GM21619 (cell line): Measurements from ENCODE around the gene OLFML2A.

ENCODE experiments used
- ATAC-seq: cut with Tn5 transposase; IDR thresholded peaks from one replicate; pipeline ENCODE4 v1.9.1; 2021; ENCODE audit not compliant: unreplicated experiment

Gene OLFML2A

DNA sequence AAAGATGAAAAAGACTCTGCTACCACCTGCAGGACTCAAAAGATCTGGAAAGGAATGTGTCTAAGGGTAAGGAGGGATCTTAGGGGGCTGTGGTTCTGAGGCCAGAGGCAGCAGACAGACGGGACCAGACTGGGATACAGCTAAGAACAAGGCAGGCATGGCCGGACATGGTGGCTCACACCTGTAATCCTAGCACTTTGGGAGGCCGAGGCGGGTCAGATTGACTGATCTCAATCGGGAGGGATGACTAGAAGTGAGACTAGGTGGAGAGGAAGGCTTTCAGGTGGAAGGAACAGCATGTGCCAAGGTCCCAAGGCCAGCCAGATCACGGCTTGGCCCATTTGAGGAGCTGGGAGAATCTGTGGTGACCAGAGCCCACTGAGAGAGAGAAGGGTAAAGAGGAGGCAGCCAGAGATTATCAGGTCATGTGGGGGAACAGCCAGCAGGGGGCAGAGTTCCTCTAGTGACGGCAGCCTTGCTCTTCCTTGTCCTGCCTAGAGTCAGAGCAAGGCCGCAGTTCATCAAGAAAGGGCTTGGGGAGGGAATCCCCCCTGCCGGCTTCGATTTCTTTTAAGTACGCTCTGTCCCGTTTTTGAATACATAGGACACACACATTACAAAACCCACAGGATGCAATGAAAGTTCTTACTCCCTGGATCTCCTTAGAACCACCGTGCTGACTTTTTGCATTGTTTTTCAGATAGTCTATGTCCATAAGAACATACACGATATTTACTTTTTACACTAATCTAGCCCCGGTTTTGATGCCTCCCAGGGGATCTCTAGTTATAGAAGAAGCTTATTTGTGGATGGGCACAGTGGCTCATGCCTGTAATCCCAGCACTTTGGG is 2.6 kb upstream of the OLFML2A start:
- no peak for ATAC-seq

DNA sequence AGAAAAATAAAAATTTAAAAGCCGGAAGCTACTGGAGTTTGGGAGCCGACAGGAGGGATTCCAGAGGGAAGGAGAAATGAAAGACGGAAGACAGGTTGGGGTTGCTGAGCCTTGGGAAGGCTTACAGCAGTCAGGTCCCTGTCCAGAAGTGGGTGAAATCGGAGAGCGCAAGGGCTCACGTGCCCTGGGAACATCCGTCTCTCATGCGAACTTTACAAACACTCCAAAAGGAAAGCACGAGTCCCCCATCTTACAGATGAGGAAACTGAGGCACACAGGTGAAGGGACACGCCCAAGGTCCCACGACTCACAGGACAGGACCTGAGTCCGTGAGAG is 347 bp upstream of the OLFML2A start:
- ATAC-seq = no peak

DNA sequence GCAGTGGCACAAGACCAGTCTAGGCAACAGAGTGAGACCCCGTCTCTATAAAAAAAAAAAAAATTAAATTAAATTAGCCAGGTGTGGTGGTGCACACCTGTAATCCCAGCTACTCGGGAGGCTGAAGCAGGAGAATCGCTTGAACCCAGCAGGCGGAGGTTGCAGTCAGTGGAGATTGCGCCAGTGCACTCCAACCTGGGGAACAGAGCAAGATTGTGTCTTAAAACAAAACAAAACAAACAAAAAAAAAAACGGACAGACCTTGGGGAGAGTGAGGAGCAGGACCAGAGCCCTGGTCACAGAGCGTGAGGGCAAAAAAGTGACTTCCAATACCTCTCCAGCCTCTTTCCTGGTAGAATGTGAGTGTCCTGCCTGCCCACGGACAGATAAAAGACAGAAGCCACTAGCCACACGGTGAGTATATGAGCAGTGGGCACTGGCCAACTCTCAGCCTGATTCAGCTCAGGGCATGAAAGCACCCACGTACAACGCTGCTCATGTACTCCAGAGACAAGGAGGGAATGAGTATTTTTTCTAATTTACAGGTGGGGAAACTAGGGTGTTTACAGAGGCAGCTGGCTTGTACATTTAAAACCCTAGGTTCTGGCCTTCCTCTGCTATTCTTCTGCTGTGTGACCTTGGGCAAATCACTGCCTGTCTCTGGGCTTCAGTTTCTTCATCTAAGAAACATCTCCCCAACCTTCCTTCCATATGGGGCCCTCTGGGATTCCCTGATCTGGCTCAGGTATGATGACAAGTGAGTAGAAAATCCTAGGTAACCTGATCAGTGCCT is 1.8 kb downstream of the OLFML2A start:
- no peak for ATAC-seq

DNA sequence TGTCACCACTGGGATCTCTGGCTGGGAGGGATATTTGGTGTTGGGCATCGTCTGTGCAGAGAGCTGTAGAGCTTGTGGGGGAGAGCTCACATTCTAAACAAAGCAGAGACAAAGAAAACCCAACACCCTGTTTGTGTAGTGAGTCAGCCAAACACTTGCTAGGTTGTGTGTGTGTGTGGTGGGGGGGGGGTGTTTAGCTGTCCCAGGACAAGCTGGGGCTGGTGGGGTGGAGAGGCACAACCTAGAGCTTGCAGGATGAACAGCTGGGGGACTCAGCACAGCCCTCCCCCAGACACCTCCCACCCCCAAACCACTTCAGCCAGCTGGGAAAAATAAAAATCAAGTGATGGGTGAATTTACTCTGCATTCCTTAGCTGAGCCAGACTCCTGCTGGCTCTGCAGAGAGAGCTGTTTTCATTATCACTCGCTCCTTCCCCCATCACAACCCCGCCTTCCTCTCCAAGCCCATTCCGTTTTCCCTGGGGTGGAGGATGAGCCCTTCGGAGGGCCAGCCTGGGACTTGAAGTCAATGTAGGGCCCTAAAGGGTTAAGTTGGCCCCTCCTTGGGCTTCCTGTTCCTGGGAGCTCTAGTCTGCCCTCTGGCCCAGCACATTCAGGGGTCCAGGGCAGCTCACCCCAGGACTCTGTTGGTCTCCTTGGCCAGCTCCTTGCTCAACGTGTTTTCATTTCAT is 2.6 kb downstream of the OLFML2A start:
- ATAC-seq = no peak

DNA sequence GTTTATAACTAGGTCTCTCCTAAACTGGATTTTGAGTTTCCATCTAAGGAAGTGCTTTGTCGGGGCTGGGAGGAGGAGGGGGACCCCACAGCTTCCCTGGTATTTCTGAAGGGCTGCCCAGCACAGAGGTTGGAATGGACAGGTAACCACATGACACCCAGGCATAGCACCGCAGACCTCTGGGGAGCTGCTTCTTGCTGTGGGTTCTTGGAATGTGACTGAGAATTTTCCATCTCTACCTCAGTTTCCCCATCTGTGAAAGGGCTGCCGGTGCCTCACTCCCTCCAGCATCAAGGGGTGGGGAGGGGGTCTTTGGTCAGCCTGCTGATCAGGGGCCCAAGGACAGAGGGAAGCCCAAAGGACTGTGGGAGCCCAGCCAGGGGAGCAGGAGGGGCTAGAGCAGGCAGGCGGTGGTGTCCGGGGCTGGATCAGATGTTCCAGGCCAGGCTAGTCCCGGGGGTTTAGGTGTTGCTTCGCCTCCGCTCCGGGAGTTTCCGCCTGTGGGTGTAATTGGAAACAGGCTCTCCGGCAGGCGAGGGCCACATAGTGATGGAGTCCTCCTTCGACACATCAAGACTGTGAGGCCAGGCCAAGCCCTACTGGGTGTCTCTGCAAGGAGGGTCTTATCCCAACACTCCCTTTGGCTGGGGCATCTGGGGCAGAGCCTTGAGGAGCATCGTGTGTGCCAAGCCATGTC is 3.3 kb downstream of the OLFML2A start:
- ATAC-seq = no peak

DNA sequence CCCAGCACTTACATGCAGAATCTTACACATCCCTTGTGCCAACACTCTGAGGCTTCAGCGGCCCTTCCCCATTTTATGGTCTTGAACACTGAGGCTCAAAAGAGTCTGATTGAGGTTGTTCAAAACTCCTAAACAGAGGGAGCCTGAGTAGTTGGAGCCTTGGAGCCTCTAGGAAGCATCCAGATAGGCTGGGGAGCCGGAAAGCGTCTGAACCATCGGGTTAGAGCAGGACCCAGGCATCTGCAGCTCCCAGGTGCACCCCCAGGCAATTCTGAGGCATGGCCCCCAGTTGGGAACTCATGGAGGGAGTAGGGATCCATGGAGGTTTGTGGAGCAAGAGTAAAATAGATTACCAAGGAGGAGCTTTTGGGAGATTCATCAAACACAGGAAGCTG is 3.8 kb downstream of the OLFML2A start:
- no peak for ATAC-seq

DNA sequence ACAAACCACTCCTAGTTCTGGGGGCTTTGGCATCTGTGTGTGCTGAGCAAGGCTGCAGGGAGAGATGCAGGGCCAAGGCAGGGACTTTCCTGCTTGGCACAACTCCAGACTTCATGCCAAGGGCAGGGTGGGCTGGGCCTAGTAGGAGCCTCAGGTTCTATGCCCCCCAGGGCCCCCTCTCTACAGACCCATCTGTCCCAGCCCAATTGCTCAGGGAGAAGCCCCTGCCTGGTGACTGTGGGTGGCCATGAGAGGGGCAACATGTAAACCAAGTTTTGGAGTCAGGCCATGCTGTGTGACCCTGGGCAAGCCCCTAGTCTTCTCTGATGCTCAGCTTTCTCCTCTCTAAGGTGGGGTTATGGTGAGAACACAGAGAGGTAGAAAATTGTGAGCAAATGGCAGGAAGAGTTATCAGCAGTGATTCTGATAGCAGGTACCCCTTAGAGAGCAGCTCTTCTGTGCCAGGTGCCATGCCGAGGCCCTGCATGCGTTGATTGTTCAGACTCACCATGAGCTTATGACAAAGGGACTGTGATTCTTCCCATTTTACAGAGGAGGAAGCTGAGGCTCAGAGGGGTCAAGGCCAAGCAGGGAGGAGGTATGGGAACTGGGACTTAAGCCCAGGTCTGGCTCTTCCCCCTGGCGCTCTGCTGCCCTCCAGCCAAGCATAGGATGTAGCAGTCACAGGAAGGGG is 5.2 kb downstream of the OLFML2A start:
- no peak for ATAC-seq

DNA sequence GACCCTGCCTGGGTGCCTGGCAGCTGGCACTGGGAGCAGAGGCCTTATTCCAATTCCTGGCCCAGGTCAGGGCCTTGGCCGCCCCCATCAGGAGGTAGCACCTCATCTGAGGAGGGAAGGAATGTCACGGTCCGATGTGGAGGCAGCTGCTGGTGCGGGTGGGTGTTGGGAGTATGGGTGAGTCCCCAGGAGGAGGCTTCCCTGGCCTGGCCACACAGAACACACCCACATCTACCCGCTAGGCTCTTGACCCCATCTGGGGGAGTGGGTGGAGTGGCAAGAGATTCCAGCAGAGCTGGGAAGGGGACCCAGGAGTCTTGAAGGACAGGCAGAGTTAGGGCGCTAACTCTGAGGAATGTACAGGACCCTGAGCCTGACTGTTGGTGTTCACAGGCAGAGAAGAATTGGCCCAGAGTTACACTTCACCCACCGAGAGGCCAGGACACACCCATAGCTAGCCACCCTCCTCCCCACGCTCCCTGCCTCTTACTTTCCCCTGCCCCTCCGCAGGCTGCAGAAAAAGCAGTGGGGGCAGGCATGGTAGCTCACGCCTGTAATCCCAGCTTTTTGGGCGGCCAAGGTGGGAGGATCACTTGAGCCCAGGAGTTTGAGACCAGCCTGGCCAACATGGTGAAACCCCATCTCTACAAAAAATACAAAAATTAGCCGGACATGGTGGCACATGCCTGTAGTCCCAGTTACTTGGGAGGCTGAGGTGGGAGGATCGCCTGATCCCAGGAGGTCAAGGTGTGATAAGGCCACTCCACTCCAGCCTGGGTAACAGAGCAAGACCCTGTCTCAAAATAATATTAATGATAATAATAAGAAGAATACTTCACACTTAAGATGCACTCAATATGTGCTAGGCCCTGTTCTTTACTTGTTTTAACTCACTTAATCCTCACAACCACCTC is 6.0 kb downstream of the OLFML2A start:
- ATAC-seq = no peak

DNA sequence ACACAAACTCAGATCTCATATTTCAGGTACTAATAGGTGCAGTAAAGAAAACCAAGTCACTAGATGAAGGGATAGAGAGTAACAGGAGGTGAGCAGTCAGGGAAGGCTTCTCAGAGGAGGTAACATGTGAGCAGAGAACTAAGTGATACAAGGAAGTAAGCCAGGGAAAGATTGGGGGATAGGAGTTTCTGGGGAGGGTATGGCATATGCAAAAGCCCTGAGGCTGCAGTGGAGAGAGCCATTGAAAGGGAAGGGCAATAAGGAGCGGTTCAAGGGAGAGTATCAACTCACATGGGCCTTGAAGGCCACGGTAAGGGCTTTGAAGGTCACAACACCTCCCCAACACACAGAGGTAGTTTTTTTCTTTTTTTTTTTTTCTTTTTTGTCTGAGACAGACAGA is 6.9 kb downstream of the OLFML2A start:
- no peak for ATAC-seq

DNA sequence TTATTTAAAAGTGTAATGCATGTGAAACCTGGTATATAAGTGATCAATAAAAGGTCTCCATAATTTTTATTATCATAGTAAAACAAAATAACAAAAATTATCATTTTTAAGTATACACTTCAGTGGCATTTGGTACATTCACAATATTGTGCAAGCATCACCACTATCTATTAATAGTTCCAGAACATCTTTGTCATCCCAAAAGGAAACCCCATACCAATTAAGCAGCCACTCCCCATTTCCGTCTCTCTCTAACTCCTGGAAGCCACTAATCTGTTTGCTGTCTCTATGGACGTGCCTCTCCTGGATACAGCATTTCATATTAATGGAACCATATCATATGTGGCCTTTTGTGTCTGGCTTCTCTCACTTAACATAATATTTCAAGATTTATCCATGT is 7.6 kb downstream of the OLFML2A start:
- ATAC-seq = no peak

DNA sequence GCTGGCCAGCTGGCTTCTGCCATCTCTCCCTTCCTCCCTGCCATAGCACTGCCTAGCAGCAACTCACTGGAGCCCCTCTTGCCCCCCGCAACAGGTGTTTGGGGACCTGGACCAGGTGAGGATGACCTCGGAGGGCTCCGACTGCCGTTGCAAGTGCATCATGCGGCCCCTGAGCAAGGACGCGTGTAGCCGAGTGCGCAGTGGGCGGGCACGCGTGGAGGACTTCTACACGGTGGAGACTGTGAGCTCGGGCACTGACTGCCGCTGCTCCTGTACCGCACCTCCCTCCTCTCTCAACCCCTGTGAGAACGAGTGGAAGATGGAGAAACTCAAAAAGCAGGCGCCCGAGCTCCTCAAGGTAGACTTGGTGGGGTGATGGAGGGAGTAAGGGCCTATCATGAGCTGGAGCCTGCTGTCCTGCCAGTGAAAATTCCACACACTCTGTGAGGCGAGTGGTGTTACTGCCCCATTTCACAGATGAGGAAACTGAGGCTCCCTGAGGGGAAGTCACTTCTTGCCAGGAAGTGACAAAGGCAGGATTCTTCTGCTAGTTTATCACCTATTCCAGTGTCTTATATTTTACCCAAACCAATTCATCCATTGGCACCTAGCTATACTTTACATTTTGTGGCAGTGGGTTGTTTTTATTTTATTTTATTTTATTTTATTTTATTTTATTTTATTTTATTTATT is 10.1 kb downstream of the OLFML2A start:
- ATAC-seq = no peak

DNA sequence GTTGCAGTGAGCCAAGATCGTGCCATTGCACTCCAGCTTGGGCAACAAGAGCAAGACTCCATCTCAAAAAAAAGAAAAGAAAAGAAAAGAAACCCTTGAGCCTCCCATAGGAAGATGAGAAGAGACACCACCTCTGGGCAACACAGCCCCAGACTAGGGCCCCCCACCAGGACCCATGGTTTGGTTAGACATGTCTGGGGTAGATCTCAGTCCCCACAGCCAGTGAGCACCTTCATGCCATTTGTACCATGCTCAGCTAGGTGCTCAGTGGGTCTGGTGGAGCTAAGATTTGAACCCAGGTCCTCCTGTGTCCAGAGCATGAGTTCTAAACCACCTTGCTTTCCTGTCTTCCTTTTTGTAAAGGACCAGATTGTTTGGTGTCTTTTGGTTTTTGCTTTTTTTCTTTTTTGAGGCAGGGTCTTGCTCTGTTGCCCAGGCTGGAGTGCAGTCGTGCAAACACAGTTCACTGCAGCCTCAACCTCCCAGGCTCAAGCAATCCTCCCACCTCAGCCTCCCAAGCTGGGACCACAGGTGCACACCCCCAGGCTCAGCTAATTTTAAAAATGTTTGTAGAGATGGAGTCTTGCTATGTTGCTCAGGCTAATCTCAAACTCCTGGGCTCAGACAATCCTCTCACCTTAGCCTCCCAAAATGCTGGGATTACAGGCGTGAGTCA is 11.7 kb downstream of the OLFML2A start:
- ATAC-seq = no peak

DNA sequence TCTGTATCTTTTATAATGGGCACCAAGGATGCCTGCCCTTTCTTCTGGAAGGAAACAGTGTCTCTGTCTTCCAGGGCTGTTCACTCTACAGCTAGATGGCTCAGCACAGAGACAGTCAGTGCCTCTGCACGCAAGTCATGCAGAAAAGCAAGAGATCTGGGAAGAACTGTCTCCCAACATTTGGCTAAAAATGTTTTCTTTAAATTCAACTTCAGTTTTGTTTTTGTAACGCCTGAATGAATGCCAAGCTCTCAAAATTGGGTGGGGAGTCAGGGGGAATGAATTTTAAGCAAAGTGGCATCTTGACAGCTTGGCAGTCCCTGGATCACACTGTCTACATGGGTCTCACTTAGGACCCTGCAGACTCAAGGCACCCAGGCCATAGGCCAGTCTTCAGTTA is 12.6 kb downstream of the OLFML2A start:
- no peak for ATAC-seq

DNA sequence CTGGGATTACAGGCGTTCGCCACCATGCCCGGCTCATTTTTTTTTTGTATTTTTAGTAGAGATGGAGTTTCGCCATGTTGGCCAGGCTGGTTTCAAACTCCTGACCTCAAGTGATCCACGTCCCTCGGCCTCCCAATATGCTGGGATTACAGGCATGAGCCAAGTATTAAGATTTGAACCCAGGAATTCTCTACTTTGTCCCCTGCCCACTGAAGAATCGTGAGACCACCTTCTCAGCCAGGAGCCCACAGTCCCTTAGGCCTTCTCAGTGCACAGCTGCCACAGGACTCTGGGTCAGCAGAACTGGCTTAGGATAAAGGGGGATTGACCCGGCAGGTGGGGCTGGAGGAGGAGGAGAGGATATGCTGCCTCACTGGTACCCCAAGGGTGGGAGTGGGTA is 13.4 kb downstream of the OLFML2A start:
- no peak for ATAC-seq

DNA sequence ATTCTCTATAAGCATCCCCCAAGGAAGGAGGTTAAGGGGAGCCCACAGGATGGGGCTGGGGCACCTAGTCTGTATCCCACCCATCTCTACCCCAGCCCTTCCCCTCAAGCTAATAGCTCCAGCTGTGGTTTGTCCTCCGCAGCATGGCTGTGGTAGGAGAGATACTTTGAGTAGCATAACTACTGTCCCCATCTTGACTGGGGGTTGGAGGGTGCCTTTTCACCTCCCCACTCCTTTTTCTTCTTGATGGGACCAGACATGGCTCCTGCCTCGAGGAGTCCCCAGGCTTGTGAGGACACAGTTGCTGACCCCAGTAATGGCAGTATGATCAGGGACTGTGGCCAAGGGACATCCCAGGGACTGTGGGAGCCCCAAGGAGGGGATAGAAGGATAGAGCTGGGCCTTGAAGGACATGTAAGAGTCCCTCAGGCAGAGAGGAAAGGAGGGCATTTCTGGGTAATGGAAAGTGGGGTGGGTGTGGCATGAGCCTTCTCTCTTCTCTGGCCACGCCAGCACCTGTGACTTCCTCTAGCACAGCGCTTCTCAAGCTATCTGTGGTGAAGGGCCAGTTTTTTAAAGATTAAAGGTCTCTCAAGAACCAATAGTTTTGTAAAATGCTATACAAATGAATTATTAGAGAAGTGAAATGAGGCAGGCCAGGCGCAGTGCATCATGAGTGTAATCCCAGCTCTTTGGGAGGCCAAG is 14.0 kb downstream of the OLFML2A start:
- ATAC-seq = no peak

DNA sequence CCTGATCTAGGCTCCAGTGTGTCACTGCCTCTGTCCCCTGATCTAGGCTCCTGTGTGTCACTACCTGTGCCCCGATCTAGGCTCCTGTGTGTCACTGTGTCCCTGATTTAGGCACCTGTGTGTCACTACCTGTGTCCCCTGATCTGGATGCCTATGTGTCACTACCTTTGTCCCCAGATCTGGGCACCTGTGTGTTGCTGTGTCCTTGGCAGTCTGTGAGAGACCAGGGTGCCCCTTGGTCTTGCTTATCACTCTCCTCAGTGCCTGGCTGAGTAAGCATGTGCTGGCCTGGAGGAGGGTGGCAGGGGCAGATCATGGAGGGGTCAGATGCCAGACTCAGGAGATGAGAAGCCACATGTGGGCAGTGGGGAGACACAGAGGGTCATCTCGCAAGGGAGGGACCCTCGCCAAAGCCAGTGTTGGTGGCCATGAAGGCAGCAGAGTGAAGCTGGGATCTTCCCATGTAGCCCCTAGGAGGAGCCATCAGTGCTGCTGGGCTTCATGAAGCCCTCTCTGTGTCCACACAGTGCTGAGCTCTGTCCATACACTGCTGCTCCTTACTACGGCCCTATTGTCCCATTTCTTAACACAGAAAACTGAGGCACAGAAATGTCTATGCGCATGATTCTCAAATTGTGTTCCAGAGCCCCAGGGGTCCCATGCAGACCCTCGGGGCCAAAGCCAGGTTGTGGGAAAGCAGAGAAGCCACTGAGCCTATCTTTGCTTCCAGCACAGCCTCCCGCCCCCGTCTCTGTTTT is 15.5 kb downstream of the OLFML2A start:
- ATAC-seq = no peak

DNA sequence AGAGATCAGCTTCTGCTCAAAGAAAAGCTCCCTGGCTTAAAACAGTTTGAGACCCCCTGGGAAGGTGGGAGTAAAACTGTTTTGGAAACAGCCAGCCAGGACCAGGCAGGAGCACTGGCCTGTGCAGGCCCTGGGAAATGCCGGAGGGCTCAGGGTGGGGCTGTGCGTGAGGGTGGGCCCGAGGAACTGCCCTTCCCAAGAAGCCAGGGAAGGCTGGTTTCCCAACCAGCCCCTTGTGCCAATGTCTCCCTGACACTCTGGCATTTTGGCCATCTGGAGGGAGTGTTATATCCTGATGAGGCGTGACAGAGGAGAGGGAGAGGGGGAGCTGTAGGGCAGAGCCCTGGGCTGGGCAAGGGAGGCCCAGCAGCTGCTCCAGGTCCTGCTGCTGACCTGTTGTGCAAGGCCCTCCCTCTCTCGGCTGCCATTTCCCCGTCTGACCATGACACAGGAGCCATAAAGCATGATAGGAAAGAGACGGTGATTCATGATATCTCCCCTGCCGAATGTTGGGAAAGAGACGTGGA is 16.1 kb downstream of the OLFML2A start:
- ATAC-seq = no peak
